Right atrium auricular region (tissue), 2 donors: Measurements from ENCODE around the gene CLIC5. TPM values are rescaled to one million over a fixed set of nuclear protein-coding genes. Genes with fewer than 3 reads are reported as not detected.

Source experiments
- DNase-seq: peaks from one replicate; pipeline ENCODE4 v3.0.0-alpha.2; 2019; ENCODE audit warnings: low spot score
- H3K27ac ChIP-seq, 2 donors: fragments of 200-600 bp; sonication (generic); 1 replicate in 1 of 2; 2 replicates in 1 of 2; pipeline ENCODE4 v1.5.1; 2016 to 2019
- H3K27me3 ChIP-seq, 2 donors: fragments of 200-600 bp; sonication (generic); one replicate each; pipeline versions ENCODE4 v1.5.1 to v1.6.0; 2017 to 2019
- H3K36me3 ChIP-seq: fragments of 200-600 bp; sonication (generic); one replicate; pipeline ENCODE4 v1.5.1; 2016
- H3K4me1 ChIP-seq, 2 donors: fragments of 200-600 bp; sonication (generic); one replicate each; pipeline versions ENCODE4 v1.5.1 to v1.6.0; 2017 to 2019
- H3K4me3 ChIP-seq, 2 donors: fragments of 200-600 bp; sonication (generic); 1 replicate in 1 of 2; 2 replicates in 1 of 2; pipeline ENCODE4 v1.5.1; 2017 to 2019; ENCODE audit warnings: mild to moderate bottlenecking in 1 of 2, moderate library complexity in 1 of 2
- H3K9me3 ChIP-seq, 2 donors: fragments of 200-600 bp; sonication (generic); one replicate each; pipeline ENCODE4 v1.5.1; 2019
- CTCF ChIP-seq, 2 donors: fragments of 200-600 bp; sonication (generic); IDR thresholded peaks; one replicate each; pipeline ENCODE4 v1.5.1; 2019; ENCODE audit warnings: antibody characterized with exemption in 2 of 2
- total RNA-seq, 2 donors: library from RNA; depleted of rRNA; stranded (reverse); fragments of >200 nt; gene quantifications; one replicate each; pipeline ENCODE4 v1.1.0, GENCODE V29; 2016

CLIC5 gene
- total RNA-seq, 2 donors from 2014 or later: 99.8 to 114 TPM

- Histone ChIP-seq H3K4me1 (peaks cover 0 to 12% of the 10 kb centered on the region in 2 donors), H3K4me3 (no peak overlapping the region), H3K27ac (no peak overlapping the region), H3K27me3 (no peaks in the 10 kb centered on the region), H3K36me3 (no peaks in the 10 kb centered on the region), H3K9me3 (no peaks in the 10 kb centered on the region)
- TF ChIP-seq CTCF (IDR thresholded peaks at IDR 0.05): no peak
- DNase-seq: no peak
Observed at GRCh38 chr6:45931232-45931631, 84.4 kb downstream of the CLIC5 start.

GRCh38 chr6:45930420-45931040 lies 85.1 kb downstream of the CLIC5 start:
- H3K4me1 ChIP-seq: peaks cover 0 to 12% of the 10 kb centered on the region in 2 donors
- TF ChIP-seq CTCF (IDR thresholded peaks at IDR 0.05): peak; percentile 91 to 98

GRCh38 chr6:45929421-45930361 lies 86.0 kb downstream of the CLIC5 start:
- Histone ChIP-seq H3K27ac (no peak overlapping the region), H3K36me3 (no peaks in the 10 kb centered on the region), H3K9me3 (no peaks in the 10 kb centered on the region), H3K4me3 (no peak overlapping the region), H3K4me1 (peaks cover 0 to 12% of the 10 kb centered on the region in 2 donors), H3K27me3 (no peaks in the 10 kb centered on the region)
- no peak for TF ChIP-seq CTCF (IDR thresholded peaks at IDR 0.05)
- no peak for DNase-seq

More at GRCh38 chr6:45930420-45931040, 85.1 kb downstream of the CLIC5 start:
- H3K9me3 ChIP-seq: no peaks in the 10 kb centered on the region
- no peaks in the 10 kb centered on the region for H3K36me3 ChIP-seq
- H3K27ac ChIP-seq: no peak overlapping the region
- peak; percentile 79 for DNase-seq
- H3K4me3 ChIP-seq: no peak overlapping the region
- H3K27me3 ChIP-seq: no peaks in the 10 kb centered on the region

GRCh38 chr6:45928721-45929305 lies 86.8 kb downstream of the CLIC5 start:
- H3K27ac ChIP-seq: no peak overlapping the region
- no peak for DNase-seq
- TF ChIP-seq CTCF (IDR thresholded peaks at IDR 0.05): no peak
- no peaks in the 10 kb centered on the region for H3K36me3 ChIP-seq
- peaks cover 0 to 12% of the 10 kb centered on the region in 2 donors for H3K4me1 ChIP-seq
- no peaks in the 10 kb centered on the region for H3K27me3 ChIP-seq
- no peaks in the 10 kb centered on the region for H3K9me3 ChIP-seq
- H3K4me3 ChIP-seq: no peak overlapping the region

GRCh38 chr6:45927421-45928320 lies 88.0 kb downstream of the CLIC5 start:
- Histone ChIP-seq H3K27ac (no peak overlapping the region), H3K9me3 (no peaks in the 10 kb centered on the region), H3K4me1 (peaks cover 0 to 16% of the 10 kb centered on the region in 2 donors), H3K27me3 (no peaks in the 10 kb centered on the region), H3K4me3 (no peak overlapping the region), H3K36me3 (no peaks in the 10 kb centered on the region)
- DNase-seq: no peak
- TF ChIP-seq CTCF (IDR thresholded peaks at IDR 0.05): no peak
